ENCODE measurements around the gene DCAF10. TPM values are rescaled to one million over a fixed set of nuclear protein-coding genes. Genes with fewer than 3 reads are reported as not detected.

DCAF10 gene
- total and polyA plus RNA-seq, 2 donors (not counting 1 experiment from before 2014, with no cell fraction given) = 9.5 to 22.1 TPM

GRCh38 chr9:37790096-37790495 is 10.5 kb upstream of the DCAF10 start:
- no peak for DNase-seq
- Histone ChIP-seq H3K9me3 (ENCODE audit: control extremely low read depth in 1 of 3, control insufficient read depth in 2 of 3, insufficient read depth in 1 of 3, low read length in 2 of 3) (peaks cover 0 to 5% (median 0%) of the 10 kb centered on the region in 3 donors), H3K36me3 (replicated peaks in 1 of 2; ENCODE audit: control extremely low read depth in 1 of 2, control insufficient read depth in 1 of 2, extremely low read depth in 1 of 2, insufficient read depth in 2 of 2, low read length in 1 of 2) (no peaks in the 10 kb centered on the region), H2AFZ (ENCODE audit: insufficient read depth, low read depth, low read length, poor library complexity, severe bottlenecking) (no peak overlapping the region), H3K4me3 (ENCODE audit: control extremely low read depth in 1 of 5, extremely low read depth in 1 of 5, insufficient read depth in 1 of 5, low read depth in 2 of 5, low read length in 4 of 5) (no peak overlapping the region), H3K4me1 (ENCODE audit: control insufficient read depth in 2 of 2, insufficient read depth in 2 of 2, low read length in 2 of 2) (peaks cover 3 to 7% of the 10 kb centered on the region in 2 donors), H4K20me1 (ENCODE audit: control insufficient read depth, insufficient read depth, low read length, poor library complexity, severe bottlenecking) (no peaks in the 10 kb centered on the region), H3K27me3 (replicated peaks in 1 of 4; ENCODE audit: control extremely low read depth in 1 of 4, control insufficient read depth in 3 of 4, insufficient read depth in 4 of 4, low read length in 3 of 4) (peaks cover 0 to 2% (median 0%) of the 10 kb centered on the region in 4 experiments), H3K9ac (ENCODE audit: low read length) (no peak overlapping the region), H3K4me2 (replicated peaks; ENCODE audit: low read depth, low read length, poor library complexity, severe bottlenecking) (no peak overlapping the region), H3K27ac (ENCODE audit: low read length in 2 of 2) (no peak overlapping the region), H3K79me2 (ENCODE audit: control insufficient read depth, insufficient read depth, low read length) (peaks cover 11% of the 10 kb centered on the region)
- Mint-ChIP-seq H3K4me3 (no peak overlapping the region), H3K27me3 (peaks cover 9% of the 10 kb centered on the region), H3K27ac (no peak overlapping the region), H3K9me3 (ENCODE audit: insufficient read depth) (no peaks in the 10 kb centered on the region), H3K4me1 (peaks cover 5% of the 10 kb centered on the region)
- intact Hi-C loops (cut with micrococcal nuclease) = no loop called here
- no peak for TF ChIP-seq EZH2 (IDR thresholded peaks at IDR 0.05; ENCODE audit: borderline replicate concordance, insufficient read depth, low read depth, low read length, poor library complexity, severe bottlenecking)
- TF ChIP-seq CTCF (IDR thresholded peaks at IDR 0.05) = no peak
- POLR2A ChIA-PET = no interaction called here
- CTCF ChIA-PET = no interaction called here
- no peak for ATAC-seq (ENCODE audit: low read depth)
- WGBS (ENCODE audit: insufficient coverage) = 100% methylated on average over 1 of the region's 2 CpGs

GRCh38 chr9:37792122-37792521 is 8.5 kb upstream of the DCAF10 start:
- no peaks in the 10 kb centered on the region for H3K4me1 ChIP-seq (ENCODE audit: control insufficient read depth in 2 of 2, insufficient read depth in 2 of 2, low read length in 2 of 2)
- no peak overlapping the region for H2AFZ ChIP-seq (ENCODE audit: insufficient read depth, low read depth, low read length, poor library complexity, severe bottlenecking)
- TF ChIP-seq CTCF (IDR thresholded peaks at IDR 0.05) = no peak
- no peak for TF ChIP-seq EZH2 (IDR thresholded peaks at IDR 0.05; ENCODE audit: borderline replicate concordance, insufficient read depth, low read depth, low read length, poor library complexity, severe bottlenecking)
- no peaks in the 10 kb centered on the region for H4K20me1 ChIP-seq (ENCODE audit: control insufficient read depth, insufficient read depth, low read length, poor library complexity, severe bottlenecking)
- H3K9me3 ChIP-seq (ENCODE audit: control extremely low read depth in 1 of 3, control insufficient read depth in 2 of 3, insufficient read depth in 1 of 3, low read length in 2 of 3) = peaks cover 0 to 2% (median 0%) of the 10 kb centered on the region in 3 donors
- ATAC-seq (ENCODE audit: low read depth) = no peak
- H3K4me1 Mint-ChIP-seq = no peaks in the 10 kb centered on the region
- H3K4me3 Mint-ChIP-seq = no peak overlapping the region
- H3K27me3 Mint-ChIP-seq = peaks cover 9% of the 10 kb centered on the region
- H3K4me2 ChIP-seq (replicated peaks; ENCODE audit: low read depth, low read length, poor library complexity, severe bottlenecking) = no peak overlapping the region
- H3K27me3 ChIP-seq (replicated peaks in 1 of 4; ENCODE audit: control extremely low read depth in 1 of 4, control insufficient read depth in 3 of 4, insufficient read depth in 4 of 4, low read length in 3 of 4) = no peaks in the 10 kb centered on the region
- H3K36me3 ChIP-seq (replicated peaks in 1 of 2; ENCODE audit: control extremely low read depth in 1 of 2, control insufficient read depth in 1 of 2, extremely low read depth in 1 of 2, insufficient read depth in 2 of 2, low read length in 1 of 2) = no peaks in the 10 kb centered on the region
- H3K27ac ChIP-seq (ENCODE audit: low read length in 2 of 2) = no peak overlapping the region
- H3K27ac Mint-ChIP-seq = no peak overlapping the region
- ChIA-PET CTCF (no interaction called here), POLR2A (no interaction called here)
- DNase-seq = no peak
- no peaks in the 10 kb centered on the region for H3K9me3 Mint-ChIP-seq (ENCODE audit: insufficient read depth)
- no peak overlapping the region for H3K4me3 ChIP-seq (ENCODE audit: control extremely low read depth in 1 of 5, extremely low read depth in 1 of 5, insufficient read depth in 1 of 5, low read depth in 2 of 5, low read length in 4 of 5)
- WGBS (ENCODE audit: insufficient coverage) = no CpG with 5 or more reads among the region's 5 CpGs
- H3K9ac ChIP-seq (ENCODE audit: low read length) = no peak overlapping the region
- intact Hi-C loops (cut with micrococcal nuclease) = no loop called here
- no peaks in the 10 kb centered on the region for H3K79me2 ChIP-seq (ENCODE audit: control insufficient read depth, insufficient read depth, low read length)

Measured in B cell (primary cell).